ENCODE measurements around the gene TMEM221.

The TMEM221 gene

DNA sequence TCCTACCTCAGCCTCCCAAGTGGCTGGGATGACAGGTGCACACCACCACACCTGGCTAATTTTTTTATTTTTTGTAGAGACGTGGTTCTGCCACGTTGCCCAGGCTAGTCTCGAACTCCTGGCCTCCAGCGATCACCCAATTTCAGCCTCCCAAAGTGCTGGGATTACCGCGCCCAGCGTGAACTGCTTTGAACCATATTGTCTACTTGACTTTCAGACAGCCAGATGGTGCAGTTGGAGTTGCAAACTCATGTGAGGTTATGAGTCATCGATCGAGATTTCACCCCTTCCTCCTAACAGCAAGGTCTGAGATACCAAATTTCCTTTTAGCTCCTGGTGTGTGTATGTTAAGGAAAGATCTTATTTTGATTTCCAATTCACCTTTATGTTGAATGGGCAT is 24.6 kb upstream of the TMEM221 start:
- peak overlapping the region; percentile 99 for H3K27ac ChIP-seq
- ChIA-PET CTCF (interaction anchor here (1.3 kb wide), 1 partner anchor 23 kb away, joined by 3 read pairs; no protein-coding TSS in a partner anchor), POLR2A (ENCODE audit: low non-redundant PET) (no interaction called here)
- TF ChIP-seq, protein P1, sequence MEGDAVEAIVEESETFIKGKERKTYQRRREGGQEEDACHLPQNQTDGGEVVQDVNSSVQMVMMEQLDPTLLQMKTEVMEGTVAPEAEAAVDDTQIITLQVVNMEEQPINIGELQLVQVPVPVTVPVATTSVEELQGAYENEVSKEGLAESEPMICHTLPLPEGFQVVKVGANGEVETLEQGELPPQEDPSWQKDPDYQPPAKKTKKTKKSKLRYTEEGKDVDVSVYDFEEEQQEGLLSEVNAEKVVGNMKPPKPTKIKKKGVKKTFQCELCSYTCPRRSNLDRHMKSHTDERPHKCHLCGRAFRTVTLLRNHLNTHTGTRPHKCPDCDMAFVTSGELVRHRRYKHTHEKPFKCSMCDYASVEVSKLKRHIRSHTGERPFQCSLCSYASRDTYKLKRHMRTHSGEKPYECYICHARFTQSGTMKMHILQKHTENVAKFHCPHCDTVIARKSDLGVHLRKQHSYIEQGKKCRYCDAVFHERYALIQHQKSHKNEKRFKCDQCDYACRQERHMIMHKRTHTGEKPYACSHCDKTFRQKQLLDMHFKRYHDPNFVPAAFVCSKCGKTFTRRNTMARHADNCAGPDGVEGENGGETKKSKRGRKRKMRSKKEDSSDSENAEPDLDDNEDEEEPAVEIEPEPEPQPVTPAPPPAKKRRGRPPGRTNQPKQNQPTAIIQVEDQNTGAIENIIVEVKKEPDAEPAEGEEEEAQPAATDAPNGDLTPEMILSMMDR (conservative IDR thresholded peaks at IDR 0.05; ENCODE audit: low read depth) = no peak
- DNase-seq (ENCODE audit: low spot score) = no peak

GRCh38 chr19:17471410-17472125 is 23.1 kb upstream of the TMEM221 start:
- DNase-seq (ENCODE audit: low spot score) = no peak
- CTCF ChIA-PET = interaction anchor here (1.1 to 1.2 kb wide), 2 partner anchors 24 to 295 kb away, joined by 4 to 6 read pairs; no protein-coding TSS in a partner anchor
- TF ChIP-seq, protein P1 (conservative IDR thresholded peaks at IDR 0.05; ENCODE audit: low read depth) = no peak
- peak overlapping the region; percentile 99 for H3K27ac ChIP-seq
- POLR2A ChIA-PET (ENCODE audit: low non-redundant PET) = interaction anchor here (0.6 kb wide), 1 partner anchor 384 kb away, joined by 4 read pairs; no protein-coding TSS in a partner anchor

DNA sequence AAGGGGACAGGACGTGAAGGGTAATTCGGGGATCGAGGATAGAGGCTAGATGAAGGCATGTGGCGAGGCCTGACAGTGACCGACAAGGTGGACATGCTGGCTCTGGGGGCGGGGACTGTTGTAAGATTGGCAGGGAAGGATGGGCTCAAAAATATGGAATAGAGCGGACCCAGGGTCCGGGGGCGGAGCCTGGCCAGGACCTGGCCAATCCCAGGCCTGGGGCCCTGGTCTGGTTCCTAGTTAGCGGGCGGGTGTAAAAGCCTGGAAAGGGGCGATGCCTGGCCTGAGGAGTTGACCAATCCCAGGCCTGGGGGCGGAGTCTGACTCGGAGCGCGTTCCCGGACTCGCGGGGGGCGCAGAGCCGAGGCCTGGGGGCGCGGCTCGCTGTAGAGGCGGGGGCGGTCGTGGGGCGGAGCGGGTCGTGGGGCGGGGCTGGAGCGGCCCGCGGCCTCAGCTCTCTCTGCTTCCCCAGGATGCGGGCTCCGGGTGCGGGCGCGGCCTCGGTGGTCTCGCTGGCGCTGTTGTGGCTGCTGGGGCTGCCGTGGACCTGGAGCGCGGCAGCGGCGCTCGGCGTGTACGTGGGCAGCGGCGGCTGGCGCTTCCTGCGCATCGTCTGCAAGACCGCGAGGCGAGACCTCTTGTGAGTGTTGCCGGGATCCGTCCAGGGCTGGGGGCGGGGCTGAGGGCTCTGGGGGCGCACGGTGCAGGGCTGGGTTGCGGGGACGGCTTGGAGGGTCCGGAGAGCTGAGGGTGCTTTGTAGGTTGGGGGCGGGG is 21.8 kb upstream of the TMEM221 start, which contains the start of gene SLC27A1:
Gene SLC27A1 (plus strand): TSS at position 457 of the 774 bp plus-strand sequence. CDS start 17 bp downstream, at position 474.
- H3K27ac ChIP-seq = peak within 1 kb of the TSS; percentile 99
- TF ChIP-seq, protein P1 (conservative IDR thresholded peaks at IDR 0.05; ENCODE audit: low read depth) = no peak
- CTCF ChIA-PET = no interaction called here
- POLR2A ChIA-PET (ENCODE audit: low non-redundant PET) = interaction anchor here (0.6 kb wide), 1 partner anchor 481 kb away, joined by 3 read pairs; no protein-coding TSS in a partner anchor
- peak; percentile 97 for DNase-seq (ENCODE audit: low spot score)

DNA sequence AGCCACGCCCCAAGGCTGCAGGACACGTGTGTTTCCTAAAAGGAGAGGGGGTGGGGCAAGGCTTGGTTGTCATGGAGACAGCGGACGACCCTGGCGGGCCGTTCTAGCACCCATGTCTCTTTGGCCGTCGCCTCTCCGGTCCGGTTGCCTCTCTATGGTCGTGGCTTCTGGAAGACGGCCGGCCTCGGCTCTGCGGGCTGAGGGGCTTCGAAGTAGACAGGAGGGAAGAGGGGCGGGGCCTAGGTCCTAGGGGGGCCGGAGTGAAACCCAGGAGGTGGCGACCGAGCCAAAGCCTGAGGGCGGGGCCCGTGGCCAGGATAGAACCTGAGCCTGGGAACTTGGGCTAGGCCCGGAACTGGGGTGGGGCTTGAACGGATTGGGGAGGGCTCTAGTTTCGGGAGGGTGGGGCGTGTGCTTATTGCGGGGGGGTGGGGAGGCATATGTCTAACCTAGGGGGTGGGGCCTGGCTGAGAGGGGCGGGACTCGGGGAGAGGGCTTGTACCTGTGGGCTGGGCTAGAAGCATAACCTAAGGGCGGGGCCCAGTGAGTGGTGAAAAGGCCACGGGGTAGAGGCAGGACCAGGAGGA is 21.1 kb upstream of the TMEM221 start:
- TF ChIP-seq, protein P1 (conservative IDR thresholded peaks at IDR 0.05; ENCODE audit: low read depth) = no peak
- H3K27ac ChIP-seq = peak overlapping the region; percentile 99
- CTCF ChIA-PET = interaction anchor here (0.8 to 1.0 kb wide), 2 partner anchors 28 to 79 kb away, joined by 4 to 6 read pairs; no protein-coding TSS in a partner anchor
- POLR2A ChIA-PET (ENCODE audit: low non-redundant PET) = interaction anchor here (0.6 kb wide), 2 partner anchors 212 to 482 kb away, joined by 3 to 7 read pairs; no protein-coding TSS in a partner anchor
- peak; percentile 97 for DNase-seq (ENCODE audit: low spot score)

- ChIA-PET POLR2A (ENCODE audit: low non-redundant PET) (interaction anchor here (0.6 kb wide), 1 partner anchor 213 kb away, joined by 7 read pairs; no protein-coding TSS in a partner anchor), CTCF (interaction anchor here (0.8 to 1.0 kb wide), 2 partner anchors 28 to 79 kb away, joined by 4 to 6 read pairs; no protein-coding TSS in a partner anchor)
- peak overlapping the region; percentile 99 for H3K27ac ChIP-seq
- DNase-seq (ENCODE audit: low spot score) = no peak
- TF ChIP-seq, protein P1 (conservative IDR thresholded peaks at IDR 0.05; ENCODE audit: low read depth) = no peak
Measured at GRCh38 chr19:17469092-17469480, 20.6 kb upstream of the TMEM221 start.

Measured in RWPE1 (cell line).